Sigmoid colon (tissue), 7 donors: ENCODE results near the gene TUBB1. TPM values are rescaled to one million over a fixed set of nuclear protein-coding genes. Genes with fewer than 3 reads are reported as not detected.

Experiments used
- DNase-seq: peaks from one replicate; pipeline ENCODE4 v3.0.0-alpha.2; 2019
- H3K27ac ChIP-seq, 4 donors: fragments of 200-600 bp; sonication (generic); one replicate each; pipeline ENCODE4 v1.5.1; 2016 to 2019; ENCODE audit warnings: mild to moderate bottlenecking in 1 of 4
- H3K27me3 ChIP-seq, 3 donors: fragments of 200-600 bp; sonication (generic); one replicate each; pipeline ENCODE4 v1.5.1; 2019; ENCODE audit warnings: mild to moderate bottlenecking in 1 of 3
- H3K36me3 ChIP-seq, 4 donors: fragments of 200-600 bp; sonication (generic); one replicate each; pipeline ENCODE4 v1.5.1; 2016 to 2019
- H3K4me1 ChIP-seq, 4 donors: fragments of 200-600 bp; sonication (generic); one replicate each; pipeline ENCODE4 v1.5.1; 2017 to 2019
- H3K4me3 ChIP-seq, 4 donors: fragments of 200-600 bp; sonication (generic); one replicate each; pipeline ENCODE4 v1.5.1; 2017 to 2019; ENCODE audit warnings: mild to moderate bottlenecking in 2 of 4, moderate library complexity in 1 of 4
- H3K9me3 ChIP-seq, 4 donors: fragments of 200-600 bp in 3 of 4; sonication (generic) in 3 of 4; one replicate each; pipeline versions ENCODE4 v1.5.1 to v1.6.1; 2013 to 2019
- EP300 ChIP-seq, 4 donors: sonication (generic); formaldehyde crosslinking; IDR thresholded peaks; one replicate each; pipeline ENCODE4 v1.6.1; 2017; ENCODE audit warnings: antibody characterized with exemption in 4 of 4
- POLR2A ChIP-seq, 2 donors: fragments of 450-650 bp; IDR thresholded peaks; one replicate each; pipeline ENCODE4 v1.6.1; 2016; ENCODE audit warnings: antibody characterized with exemption in 2 of 2, mild to moderate bottlenecking in 2 of 2, moderate library complexity in 2 of 2
- POLR2AphosphoS5 ChIP-seq, 4 donors: sonication (generic); formaldehyde crosslinking; IDR thresholded peaks; one replicate each; pipeline ENCODE4 v1.6.1; 2017; ENCODE audit warnings: antibody characterized with exemption in 4 of 4
- WGBS, 2 donors: extraction: QIAGEN DNeasy Blood & Tissue Kit; methylation state at CpG; one replicate each; pipeline ENCODE4 v1.1.7; 2013; 5-methylcytosine and 5-hydroxymethylcytosine counted together
- intact Hi-C: fragments of 100-400 bp; cut with DNase I; formaldehyde crosslinking; loops from one replicate; pipeline ENCODE4 v1.15.1; 2023
- polyA plus RNA-seq, 3 donors: library from polyadenylated mRNA; stranded (reverse); fragments of 200-250 nt; gene quantifications; one replicate each; pipeline ENCODE4 v1.2.3, GENCODE V29; 2013
- total RNA-seq, 4 donors: library from RNA; depleted of rRNA; stranded (reverse); fragments of >200 nt; gene quantifications; one replicate each; pipeline ENCODE4 v1.1.0, GENCODE V29; 2016
- TF ChIP-seq, protein P1 (sequence below), 4 experiments: fragments of 450-650 bp in 3 of 4; fragments of 200-600 bp in 1 of 4; IDR thresholded peaks; one replicate each; pipeline ENCODE4 v1.5.1; 2016 to 2019; ENCODE audit warnings: antibody characterized with exemption in 4 of 4, mild to moderate bottlenecking in 3 of 4, moderate library complexity in 2 of 4
- donor health status: healthy with polysubstance abuse.
- donor health status: Bipolar disorder and iron deficiency.
- donor health status: healthy.

The TUBB1 gene
- total and polyA plus RNA-seq, 7 donors = 0.03 to 0.60 (median 0.15) TPM; not detected in 3

DNA sequence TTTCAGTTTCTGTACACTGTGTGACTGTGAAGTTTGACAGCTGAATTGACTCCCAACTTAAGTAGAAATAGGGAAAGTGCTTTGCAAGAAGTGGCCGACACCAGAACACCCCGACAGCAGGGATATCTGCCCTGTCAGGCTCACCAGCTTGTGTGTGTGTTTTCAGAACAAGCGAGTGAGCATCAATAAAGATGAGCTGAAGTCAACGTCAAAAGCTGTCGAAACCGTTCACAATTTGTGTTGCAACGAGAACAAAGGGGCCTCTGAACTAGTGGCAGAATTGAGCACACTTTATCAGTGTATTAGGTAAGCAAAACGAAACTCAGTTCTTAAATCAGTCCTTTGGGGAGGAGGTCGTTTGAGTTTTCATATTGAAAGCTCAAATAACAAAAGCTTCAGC lies 27.5 kb upstream of the TUBB1 start:
- H3K36me3 ChIP-seq = peaks cover 41 to 100% (median 82%) of the 10 kb centered on the region in 4 donors
- intact Hi-C loops = no loop called here

DNA sequence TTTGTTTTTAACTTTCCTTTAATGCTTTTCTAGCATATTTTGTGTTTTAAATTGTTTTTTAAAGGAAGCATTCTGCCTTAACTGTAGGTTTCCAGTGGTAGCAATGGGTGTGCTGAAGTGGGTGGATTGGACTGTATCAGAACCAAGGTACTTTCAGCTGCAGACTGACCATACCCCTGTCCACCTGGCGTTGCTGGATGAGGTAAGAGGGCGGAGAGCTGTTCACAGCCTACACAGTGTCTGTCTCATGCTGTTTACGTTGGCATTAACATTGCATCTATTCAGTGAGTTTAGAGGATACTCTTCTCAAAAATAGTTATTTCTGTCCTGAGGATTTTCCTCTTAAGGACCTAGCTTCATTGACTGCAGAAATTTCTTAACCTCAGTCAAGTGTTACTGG lies 26.3 kb upstream of the TUBB1 start:
- 77 to 88% methylated on average over 3 of the region's 3 CpGs for WGBS, 2 donors
- Histone ChIP-seq H3K36me3 (peaks cover 48 to 100% (median 81%) of the 10 kb centered on the region in 4 donors), H3K27ac (no peak overlapping the region)

More for the DNA sequence above, 27.5 kb upstream of the TUBB1 start:
- DNase-seq = peak; percentile 18
- Histone ChIP-seq H3K4me1 (no peaks in the 10 kb centered on the region), H3K9me3 (no peaks in the 10 kb centered on the region), H3K27ac (no peak overlapping the region), H3K4me3 (no peak overlapping the region), H3K27me3 (no peaks in the 10 kb centered on the region)
- WGBS, 2 donors = 81 to 86% methylated on average over 9 of the region's 9 CpGs
- TF ChIP-seq EP300 (IDR thresholded peaks at IDR 0.05) (no peak), POLR2A (IDR thresholded peaks at IDR 0.05) (no peak)
- TF ChIP-seq, protein P1, sequence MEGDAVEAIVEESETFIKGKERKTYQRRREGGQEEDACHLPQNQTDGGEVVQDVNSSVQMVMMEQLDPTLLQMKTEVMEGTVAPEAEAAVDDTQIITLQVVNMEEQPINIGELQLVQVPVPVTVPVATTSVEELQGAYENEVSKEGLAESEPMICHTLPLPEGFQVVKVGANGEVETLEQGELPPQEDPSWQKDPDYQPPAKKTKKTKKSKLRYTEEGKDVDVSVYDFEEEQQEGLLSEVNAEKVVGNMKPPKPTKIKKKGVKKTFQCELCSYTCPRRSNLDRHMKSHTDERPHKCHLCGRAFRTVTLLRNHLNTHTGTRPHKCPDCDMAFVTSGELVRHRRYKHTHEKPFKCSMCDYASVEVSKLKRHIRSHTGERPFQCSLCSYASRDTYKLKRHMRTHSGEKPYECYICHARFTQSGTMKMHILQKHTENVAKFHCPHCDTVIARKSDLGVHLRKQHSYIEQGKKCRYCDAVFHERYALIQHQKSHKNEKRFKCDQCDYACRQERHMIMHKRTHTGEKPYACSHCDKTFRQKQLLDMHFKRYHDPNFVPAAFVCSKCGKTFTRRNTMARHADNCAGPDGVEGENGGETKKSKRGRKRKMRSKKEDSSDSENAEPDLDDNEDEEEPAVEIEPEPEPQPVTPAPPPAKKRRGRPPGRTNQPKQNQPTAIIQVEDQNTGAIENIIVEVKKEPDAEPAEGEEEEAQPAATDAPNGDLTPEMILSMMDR (IDR thresholded peaks at IDR 0.05) = no peak

GRCh38 chr20:58993332-58994248 lies 25.6 kb upstream of the TUBB1 start:
- TF ChIP-seq POLR2A (IDR thresholded peaks at IDR 0.05) = no peak
- TF ChIP-seq POLR2AphosphoS5 (IDR thresholded peaks at IDR 0.05) = no peak
- TF ChIP-seq, protein P1 (IDR thresholded peaks at IDR 0.05) = no peak
- no peak for TF ChIP-seq EP300 (IDR thresholded peaks at IDR 0.05)
- Histone ChIP-seq H3K4me1 (no peaks in the 10 kb centered on the region), H3K4me3 (no peak overlapping the region), H3K27ac (no peak overlapping the region), H3K36me3 (peaks cover 48 to 100% (median 75%) of the 10 kb centered on the region in 4 donors), H3K9me3 (no peaks in the 10 kb centered on the region), H3K27me3 (no peaks in the 10 kb centered on the region)
- 86 to 87% methylated on average over 23 of the region's 23 CpGs for WGBS, 2 donors
- intact Hi-C loops = no loop called here
- peak; percentile 56 for DNase-seq

More for the DNA sequence above, 26.3 kb upstream of the TUBB1 start:
- TF ChIP-seq POLR2AphosphoS5 (IDR thresholded peaks at IDR 0.05) (no peak), EP300 (IDR thresholded peaks at IDR 0.05) (no peak), POLR2A (IDR thresholded peaks at IDR 0.05) (no peak)
- TF ChIP-seq, protein P1 (IDR thresholded peaks at IDR 0.05) = no peak
- Histone ChIP-seq H3K9me3 (no peaks in the 10 kb centered on the region), H3K27me3 (no peaks in the 10 kb centered on the region), H3K4me3 (no peak overlapping the region), H3K4me1 (no peaks in the 10 kb centered on the region)
- no peak for DNase-seq
- intact Hi-C loops = no loop called here

DNA sequence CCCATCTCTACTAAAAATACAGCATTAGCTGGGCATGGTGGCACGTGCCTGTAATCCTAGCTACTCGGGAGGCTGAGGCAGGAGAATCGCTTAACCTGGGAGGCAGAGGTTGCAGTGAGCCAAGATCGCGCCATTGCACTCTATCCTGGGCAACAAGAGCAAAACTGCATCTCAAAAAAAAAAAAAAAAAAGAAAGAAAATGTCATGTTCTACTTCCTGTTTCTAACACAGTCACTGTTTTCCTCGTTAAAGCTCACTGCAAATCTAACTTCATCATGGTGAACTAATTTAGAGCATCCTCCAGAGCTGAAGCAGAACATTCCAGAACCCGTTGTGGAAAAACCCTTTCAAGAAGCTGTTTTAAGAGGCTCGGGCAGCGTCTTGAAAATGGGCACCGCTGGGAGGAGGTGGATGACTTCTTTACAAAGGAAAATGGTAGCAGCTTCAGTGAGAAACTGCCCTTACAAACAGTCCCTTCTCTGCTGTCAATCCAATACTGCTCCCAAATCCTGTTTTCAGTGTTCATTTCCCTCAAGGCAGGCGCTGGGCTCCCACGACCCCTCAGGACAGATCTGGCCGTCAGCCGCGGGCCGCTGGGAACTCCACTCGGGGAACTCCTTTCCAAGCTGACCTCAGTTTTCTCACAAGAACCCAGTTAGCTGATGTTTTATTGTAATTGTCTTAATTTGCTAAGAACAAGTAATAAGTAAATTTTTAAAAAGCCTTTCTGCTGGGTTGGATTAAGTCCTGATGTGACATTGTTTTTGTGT lies 24.7 kb upstream of the TUBB1 start:
- Histone ChIP-seq H3K9me3 (no peaks in the 10 kb centered on the region), H3K27ac (no peak overlapping the region), H3K4me1 (no peaks in the 10 kb centered on the region), H3K27me3 (no peaks in the 10 kb centered on the region), H3K36me3 (peaks cover 43 to 100% (median 75%) of the 10 kb centered on the region in 4 donors), H3K4me3 (no peak overlapping the region)
- no peak for DNase-seq
- TF ChIP-seq, protein P1 (IDR thresholded peaks at IDR 0.05) = no peak
- no peak for TF ChIP-seq POLR2AphosphoS5 (IDR thresholded peaks at IDR 0.05)
- TF ChIP-seq EP300 (IDR thresholded peaks at IDR 0.05) = no peak
- no peak for TF ChIP-seq POLR2A (IDR thresholded peaks at IDR 0.05)
- 85 to 88% methylated on average over 17 of the region's 17 CpGs for WGBS, 2 donors
- intact Hi-C loops = no loop called here
